B cell (primary cell): ENCODE results near the gene PHACTR1. TPM values are rescaled to one million over a fixed set of nuclear protein-coding genes. Genes with fewer than 3 reads are reported as not detected.

Source experiments
- ATAC-seq: fragments of 200-7000 bp; cut with Tn5 transposase; one replicate; pipeline ENCODE4 v1.10.0; 2021; ENCODE audit warnings: low read depth, mild to moderate bottlenecking, moderate number of reproducible peaks, moderate library complexity
- CTCF ChIA-PET: fragments of 350-600 bp; sonication (Branson Sonifier 250); formaldehyde crosslinking; loops from one replicate; lab custom pipeline; 2021; ENCODE audit warnings: antibody characterized with exemption, inconsistent platforms; lab: Charles Lee
- POLR2A ChIA-PET: fragments of 350-600 bp; sonication (Branson Sonifier 250); formaldehyde crosslinking; loops from one replicate; lab custom pipeline; 2021; ENCODE audit warnings: antibody characterized with exemption; lab: Charles Lee
- DNase-seq: peaks from one replicate; pipeline ENCODE4 v3.0.0; 2013
- H2AFZ ChIP-seq: 2 replicates; pipeline ENCODE4 v1.6.1; 2012; ENCODE audit warnings: mild to moderate bottlenecking, low read depth, low read length; ENCODE audit not compliant: insufficient read depth, poor library complexity, severe bottlenecking
- H3K27ac ChIP-seq, 2 donors: 1 replicate in 1 of 2; 2 replicates in 1 of 2; pipeline ENCODE4 v1.5.1; 2012 to 2013; ENCODE audit warnings: low read length in 2 of 2, mild to moderate bottlenecking in 2 of 2, moderate library complexity in 1 of 2
- H3K27me3 ChIP-seq, 4 experiments: fragments of 200-600 bp in 1 of 4; sonication (generic) in 1 of 4; replicated peaks in 1 of 4; 1 replicate in 2 of 4; 2 replicates in 2 of 4; pipeline versions ENCODE4 v1.6.1 to v1.7.0; 2013 to 2016; ENCODE audit warnings: low read length in 3 of 4, mild to moderate bottlenecking in 2 of 4, mixed read lengths in 1 of 4, moderate library complexity in 1 of 4; ENCODE audit not compliant: insufficient read depth in 4 of 4, control insufficient read depth in 3 of 4; ENCODE audit errors: control extremely low read depth in 1 of 4
- H3K36me3 ChIP-seq, 2 experiments: replicated peaks in 1 of 2; 1 replicate in 1 of 2; 2 replicates in 1 of 2; pipeline versions ENCODE4 v1.6.1 to v1.7.1; 2013; ENCODE audit warnings: low read length in 1 of 2; ENCODE audit not compliant: insufficient read depth in 2 of 2, control insufficient read depth in 1 of 2; ENCODE audit errors: control extremely low read depth in 1 of 2, extremely low read depth in 1 of 2
- H3K4me1 ChIP-seq, 2 donors: fragments of 200-600 bp in 1 of 2; sonication (generic) in 1 of 2; 1 replicate in 1 of 2; 2 replicates in 1 of 2; pipeline versions ENCODE4 v1.5.1 to v1.6.1; 2013 to 2017; ENCODE audit warnings: low read length in 2 of 2; ENCODE audit not compliant: control insufficient read depth in 2 of 2, insufficient read depth in 2 of 2
- H3K4me2 ChIP-seq: replicated peaks from 2 replicates; pipeline ENCODE3; 2012; ENCODE audit warnings: mild to moderate bottlenecking, low read depth, low read length; ENCODE audit not compliant: poor library complexity, severe bottlenecking
- H3K4me3 ChIP-seq, 5 experiments: fragments of 200-600 bp in 1 of 5; sonication (generic) in 1 of 5; 1 replicate in 3 of 5; 2 replicates in 2 of 5; pipeline versions ENCODE4 v1.5.1 to v1.7.0; 2011 to 2016; ENCODE audit warnings: low read length in 4 of 5, mild to moderate bottlenecking in 4 of 5, low read depth in 2 of 5, control low read depth in 1 of 5, moderate library complexity in 1 of 5; ENCODE audit not compliant: insufficient read depth in 1 of 5; ENCODE audit errors: control extremely low read depth in 1 of 5, extremely low read depth in 1 of 5
- H3K79me2 ChIP-seq: fragments of 200-600 bp; sonication (generic); one replicate; pipeline ENCODE4 v1.6.0; 2016; ENCODE audit warnings: low read length; ENCODE audit not compliant: control insufficient read depth, insufficient read depth
- H3K9ac ChIP-seq: fragments of 200-600 bp; sonication (generic); 2 replicates; pipeline ENCODE4 v1.6.1; 2017; ENCODE audit warnings: mild to moderate bottlenecking, low read length, moderate library complexity
- H3K9me3 ChIP-seq, 3 donors: one replicate each; pipeline versions ENCODE4 v1.6.1 to v1.7.1; 2013; ENCODE audit warnings: low read length in 2 of 3; ENCODE audit not compliant: control insufficient read depth in 2 of 3, insufficient read depth in 1 of 3; ENCODE audit errors: control extremely low read depth in 1 of 3
- H4K20me1 ChIP-seq: 2 replicates; pipeline ENCODE4 v1.6.0; 2012; ENCODE audit warnings: mild to moderate bottlenecking, low read length; ENCODE audit not compliant: insufficient read depth, control insufficient read depth, poor library complexity, severe bottlenecking
- H3K27ac Mint-ChIP-seq: one replicate; pipeline ENCODE4 v1.8.0; 2021; ENCODE audit warnings: mixed read lengths
- H3K27me3 Mint-ChIP-seq: one replicate; pipeline ENCODE4 v1.8.0; 2021; ENCODE audit warnings: mixed read lengths
- H3K4me1 Mint-ChIP-seq: one replicate; pipeline ENCODE4 v1.8.0; 2021; ENCODE audit warnings: mixed read lengths
- H3K4me3 Mint-ChIP-seq: one replicate; pipeline ENCODE4 v1.8.0; 2021; ENCODE audit warnings: mixed read lengths
- H3K9me3 Mint-ChIP-seq: one replicate; pipeline ENCODE4 v1.8.0; 2022; ENCODE audit warnings: mixed read lengths; ENCODE audit not compliant: insufficient read depth
- CTCF ChIP-seq: fragments of 200-600 bp; IDR thresholded peaks from one replicate; pipeline ENCODE4 v1.8.0; 2022; ENCODE audit warnings: antibody characterized with exemption, mild to moderate bottlenecking
- EZH2 ChIP-seq: IDR thresholded peaks from 2 replicates; pipeline ENCODE4 v1.6.1; 2012; ENCODE audit warnings: borderline replicate concordance, low read depth, mild to moderate bottlenecking, moderate library complexity, low read length; ENCODE audit not compliant: insufficient read depth, poor library complexity, severe bottlenecking
- WGBS: methylation state at CpG from one replicate; pipeline ENCODE4 v1.1.5; 2013; ENCODE audit warnings: missing lambda C conversion rate; ENCODE audit not compliant: insufficient coverage; 5-methylcytosine and 5-hydroxymethylcytosine counted together
- intact Hi-C: fragments of 100-400 bp; cut with micrococcal nuclease; formaldehyde crosslinking; loops from one replicate; pipeline ENCODE4 v1.10.0; 2022
- polyA plus RNA-seq: library from polyadenylated mRNA; depleted of rRNA; stranded (reverse); fragments of >200 nt; gene quantifications from 2 replicates; pipeline ENCODE4 v1.2.3, GENCODE V29; 2012
- total RNA-seq, 2 donors: library from RNA; stranded (reverse); fragments of 120-200 nt in 1 of 2; gene quantifications; 1 replicate in 1 of 2; 2 replicates in 1 of 2; pipeline versions ENCODE4 v1.2.3 to v1.2.4, GENCODE V29; 2013 to 2022

The PHACTR1 gene
- total and polyA plus RNA-seq, 2 donors (not counting 1 experiment from before 2014, with no cell fraction given), result 30.2 to 129 TPM

- ATAC-seq, result peak; percentile 36
These were observed 297.3 kb downstream of the PHACTR1 start for GRCh38 chr6:13013681-13014503.

More at GRCh38 chr6:13013681-13014503, 297.3 kb downstream of the PHACTR1 start:
- peaks cover 0 to 37% (median 8%) of the 10 kb centered on the region in 4 experiments for H3K27me3 ChIP-seq
- peak overlapping the region; percentile 51 for H3K9ac ChIP-seq
- H3K4me3 ChIP-seq, result peak overlapping the region in 4 of 5 experiments; percentile 30 to 54 (median 48)
- H3K4me3 Mint-ChIP-seq, result peak overlapping the region; percentile 83
- no peaks in the 10 kb centered on the region for H4K20me1 ChIP-seq
- H3K79me2 ChIP-seq, result no peaks in the 10 kb centered on the region
- H3K9me3 ChIP-seq, result no peaks in the 10 kb centered on the region
- CTCF ChIA-PET, result no interaction called here
- no peaks in the 10 kb centered on the region for H3K36me3 ChIP-seq
- POLR2A ChIA-PET, result no interaction called here
- H3K4me1 Mint-ChIP-seq, result peaks cover 9% of the 10 kb centered on the region
- H2AFZ ChIP-seq, result peak overlapping the region; percentile 64
- no peak overlapping the region for H3K27ac Mint-ChIP-seq
- H3K9me3 Mint-ChIP-seq, result no peaks in the 10 kb centered on the region
- H3K27me3 Mint-ChIP-seq, result peaks cover 59% of the 10 kb centered on the region
- peak; percentile 17 for DNase-seq
- WGBS, result 9% methylated on average over 79 of the region's 83 CpGs
- H3K4me2 ChIP-seq, result peak overlapping the region; percentile 86
- intact Hi-C loops, result no loop called here
- no peak overlapping the region for H3K27ac ChIP-seq
- TF ChIP-seq EZH2 (no peak), CTCF (no peak)
- H3K4me1 ChIP-seq, result peaks cover 12 to 13% of the 10 kb centered on the region in 2 donors
